ENCODE results near the gene CLSTN3.

DNA sequence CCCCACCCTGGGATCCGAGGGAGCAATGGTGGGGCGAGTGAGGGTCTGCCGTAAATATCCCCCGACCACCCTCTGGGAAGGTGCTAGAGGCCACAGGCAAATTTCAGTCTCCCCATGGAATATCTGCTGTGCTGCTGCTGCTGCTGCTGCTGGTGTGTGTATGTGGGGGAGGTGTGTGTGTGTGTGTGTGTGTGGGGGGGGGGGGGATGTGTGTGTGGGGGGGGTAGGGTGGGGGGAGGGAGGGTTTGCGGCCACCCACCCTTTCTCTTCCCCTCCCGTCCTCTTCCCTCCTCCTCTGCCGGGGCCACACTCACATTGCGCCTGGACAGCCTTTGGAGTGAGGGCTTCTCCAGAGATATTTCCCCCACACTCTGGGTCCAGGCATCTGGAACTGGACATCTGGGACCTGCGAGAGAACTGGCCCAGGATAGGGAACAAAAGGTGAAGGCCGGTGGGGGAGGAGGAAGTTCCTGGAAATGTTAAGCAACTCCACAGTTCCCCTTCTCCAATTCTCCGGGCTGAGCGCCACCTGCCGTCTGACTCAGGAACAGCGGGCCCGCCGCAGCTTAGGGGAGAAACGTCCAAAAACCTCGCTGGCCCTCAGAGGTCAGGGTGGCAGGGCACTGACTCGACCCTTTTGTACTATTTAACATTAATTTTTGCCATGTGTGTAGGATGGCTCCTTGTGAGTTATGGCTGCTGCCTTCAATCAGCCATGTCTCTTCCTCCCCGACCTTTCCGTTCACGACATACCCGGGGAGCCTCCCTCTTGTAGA lies 21.2 kb upstream of the CLSTN3 start, which contains the start of gene C1RL:
- TF ChIP-seq POLR2AphosphoS5 (IDR thresholded peaks at IDR 0.05; ENCODE audit: low read depth, low read length) (no peak), SIN3A (IDR thresholded peaks at IDR 0.05; ENCODE audit: borderline replicate concordance, insufficient read depth, low read length) (no peak), TAF1 (IDR thresholded peaks at IDR 0.05; ENCODE audit: borderline replicate concordance, insufficient read depth, low read length) (no peak)

All from PFSK-1 (cell line).